IMR-90 (cell line): ENCODE data around the gene AMPD3. TPM values are rescaled to one million over a fixed set of nuclear protein-coding genes. Genes with fewer than 3 reads are reported as not detected.

Experiments
- ATAC-seq: fragments of 200-7000 bp; cut with Tn5 transposase; 2 replicates; pipeline ENCODE4 v1.9.1; 2020; ENCODE audit warnings: low read depth, mild to moderate bottlenecking, moderate library complexity
- BruUV-seq: library from RNA; stranded (reverse); fragments of 400-500 nt; replicated peaks from 2 replicates; lab custom pipeline; 2021; lab: Mats Ljungman, UMichigan
- CTCF ChIA-PET: fragments of 300-600 bp; formaldehyde crosslinking; extraction: SDS; loops from one replicate; lab custom pipeline; 2021; ENCODE audit warnings: antibody characterized with exemption; lab: Yijun Ruan, JAX
- POLR2A ChIA-PET: fragments of 300-600 bp; sonication (Branson Sonifier 250); formaldehyde crosslinking; loops from one replicate; lab custom pipeline; 2022; ENCODE audit warnings: antibody characterized with exemption; ENCODE audit not compliant: unreplicated experiment; lab: Charles Lee
- DNase-seq: peaks from one replicate; pipeline ENCODE4 v3.0.0; 2013
- H2AFZ ChIP-seq: replicated peaks from 2 replicates; pipeline ENCODE3; 2013; ENCODE audit warnings: low read length, mild to moderate bottlenecking; ENCODE audit not compliant: poor library complexity
- H2AK5ac ChIP-seq: 2 replicates; pipeline ENCODE4 v1.6.1; 2013; ENCODE audit warnings: low read depth, low read length, inconsistent platforms
- H2AK9ac ChIP-seq: replicated peaks from 2 replicates; pipeline ENCODE3; 2013; ENCODE audit warnings: mild to moderate bottlenecking, low read depth, low read length, moderate library complexity; ENCODE audit not compliant: poor library complexity
- H2BK120ac ChIP-seq: 2 replicates; pipeline ENCODE4 v1.6.1; 2013; ENCODE audit warnings: low read depth, low read length, inconsistent platforms
- H2BK15ac ChIP-seq: 3 replicates; pipeline ENCODE4 v1.6.1; 2013; ENCODE audit warnings: low read depth, low read length, inconsistent platforms
- H2BK20ac ChIP-seq: 2 replicates; pipeline ENCODE4 v1.6.1; 2013; ENCODE audit warnings: low read depth, mild to moderate bottlenecking, inconsistent platforms, low read length, moderate library complexity
- H2BK5ac ChIP-seq: 2 replicates; pipeline ENCODE4 v1.6.1; 2013; ENCODE audit warnings: mild to moderate bottlenecking, low read depth, low read length, inconsistent platforms; ENCODE audit not compliant: poor library complexity, severe bottlenecking
- H3K14ac ChIP-seq: replicated peaks from 2 replicates; pipeline ENCODE4 v1.6.1; 2013; ENCODE audit warnings: low read depth, low read length, inconsistent platforms
- H3K18ac ChIP-seq: 2 replicates; pipeline ENCODE4 v1.6.1; 2013; ENCODE audit warnings: low read depth, low read length, control low read depth
- H3K23ac ChIP-seq: 2 replicates; pipeline ENCODE4 v1.6.1; 2013; ENCODE audit warnings: low read depth, low read length, inconsistent platforms
- H3K27ac ChIP-seq: 2 replicates; pipeline ENCODE4 v1.5.1; 2013; ENCODE audit warnings: mild to moderate bottlenecking, control low read depth, low read length; ENCODE audit not compliant: insufficient read depth
- H3K27me3 ChIP-seq: 2 replicates; pipeline ENCODE4 v1.6.1; 2013; ENCODE audit warnings: low read length; ENCODE audit not compliant: control insufficient read depth, insufficient read depth
- H3K36me3 ChIP-seq: 2 replicates; pipeline ENCODE4 v1.6.1; 2013; ENCODE audit warnings: low read length, mixed read lengths; ENCODE audit not compliant: control insufficient read depth, insufficient read depth
- H3K4ac ChIP-seq: 2 replicates; pipeline ENCODE4 v1.6.1; 2013; ENCODE audit warnings: low read depth, low read length, inconsistent platforms
- H3K4me1 ChIP-seq: 2 replicates; pipeline ENCODE4 v1.6.1; 2013; ENCODE audit warnings: low read length, mixed read lengths; ENCODE audit not compliant: control insufficient read depth, insufficient read depth
- H3K4me2 ChIP-seq: 2 replicates; pipeline ENCODE4 v1.6.1; 2013; ENCODE audit warnings: low read depth, mild to moderate bottlenecking, control low read depth, low read length, moderate library complexity
- H3K4me3 ChIP-seq: 2 replicates; pipeline ENCODE4 v1.5.1; 2013; ENCODE audit warnings: low read depth, mild to moderate bottlenecking, control low read depth, low read length, moderate library complexity; ENCODE audit not compliant: insufficient read depth
- H3K56ac ChIP-seq: 2 replicates; pipeline ENCODE4 v1.6.1; 2013; ENCODE audit warnings: low read length, inconsistent platforms; ENCODE audit not compliant: insufficient read depth; ENCODE audit errors: extremely low read depth
- H3K79me1 ChIP-seq, 2 experiments: 2 replicates each; pipeline ENCODE4 v1.6.1; 2013; ENCODE audit warnings: low read length in 2 of 2, inconsistent platforms in 1 of 2, low read depth in 1 of 2
- H3K9ac ChIP-seq: 2 replicates; pipeline ENCODE4 v1.6.1; 2013; ENCODE audit warnings: low read depth, low read length, control low read depth
- H3K9me1 ChIP-seq: 2 replicates; pipeline ENCODE4 v1.6.1; 2013; ENCODE audit warnings: low read length, inconsistent platforms; ENCODE audit not compliant: insufficient read depth
- H3K9me3 ChIP-seq: 2 replicates; pipeline ENCODE4 v1.6.1; 2013; ENCODE audit warnings: low read length; ENCODE audit not compliant: control insufficient read depth, insufficient read depth
- H4K20me1 ChIP-seq: 2 replicates; pipeline ENCODE4 v1.6.1; 2013; ENCODE audit warnings: low read length, inconsistent platforms; ENCODE audit not compliant: insufficient read depth
- H4K5ac ChIP-seq: 2 replicates; pipeline ENCODE4 v1.6.1; 2013; ENCODE audit warnings: mild to moderate bottlenecking, low read depth, low read length, control low read depth
- H4K8ac ChIP-seq, 2 experiments: 2 replicates each; pipeline ENCODE4 v1.6.1; 2013; ENCODE audit warnings: low read depth in 2 of 2, low read length in 2 of 2, control low read depth in 1 of 2, inconsistent platforms in 1 of 2
- H4K91ac ChIP-seq: 2 replicates; pipeline ENCODE4 v1.6.1; 2013; ENCODE audit warnings: low read depth, low read length, inconsistent platforms; ENCODE audit not compliant: insufficient read depth
- BHLHE40 ChIP-seq: fragments of 150-350 bp; IDR thresholded peaks from 2 replicates; pipeline ENCODE4 v1.6.1; 2016; ENCODE audit warnings: mild to moderate bottlenecking, low read depth, low read length
- CEBPB ChIP-seq: IDR thresholded peaks from 2 replicates; pipeline ENCODE4 v1.6.1; 2012; ENCODE audit warnings: low read depth, low read length, improper control_type of control experiment
- CHD1 ChIP-seq: IDR thresholded peaks from 2 replicates; pipeline ENCODE4 v1.6.1; 2012; ENCODE audit warnings: low read depth, low read length, improper control_type of control experiment
- MAZ ChIP-seq: IDR thresholded peaks from 2 replicates; pipeline ENCODE4 v1.6.1; 2012; ENCODE audit warnings: low read depth, mild to moderate bottlenecking, low read length, improper control_type of control experiment, moderate library complexity, borderline replicate concordance
- MXI1 ChIP-seq: IDR thresholded peaks from 2 replicates; pipeline ENCODE4 v1.6.1; 2012; ENCODE audit warnings: low read depth, mild to moderate bottlenecking, low read length, moderate library complexity, borderline replicate concordance
- NFE2L2 ChIP-seq: fragments of 150-350 bp; IDR thresholded peaks from 2 replicates; pipeline ENCODE4 v1.6.1; 2016; ENCODE audit warnings: low read depth, mild to moderate bottlenecking, low read length
- POLR2A ChIP-seq: IDR thresholded peaks from 2 replicates; pipeline ENCODE4 v1.6.1; 2012; ENCODE audit warnings: mild to moderate bottlenecking, low read depth, low read length
- RAD21 ChIP-seq: IDR thresholded peaks from 2 replicates; pipeline ENCODE4 v1.6.1; 2012; ENCODE audit warnings: low read length, improper control_type of control experiment
- RCOR1 ChIP-seq: IDR thresholded peaks from 2 replicates; pipeline ENCODE4 v1.6.1; 2012; ENCODE audit warnings: mild to moderate bottlenecking, low read length, improper control_type of control experiment; ENCODE audit not compliant: insufficient replicate concordance
- SMC3 ChIP-seq: fragments of 150-350 bp; IDR thresholded peaks from 2 replicates; pipeline ENCODE4 v1.6.1; 2016; ENCODE audit warnings: low read depth, mild to moderate bottlenecking, antibody characterized with exemption, low read length, moderate library complexity
- WGBS, 2 experiments: methylation state at CpG; one replicate each; pipeline versions ENCODE4 v1.1.5 to v1.1.7; 2013; ENCODE audit warnings: missing lambda C conversion rate in 2 of 2; ENCODE audit not compliant: insufficient read length in 1 of 2; ENCODE audit errors: extremely low coverage in 2 of 2; 5-methylcytosine and 5-hydroxymethylcytosine counted together
- dilution Hi-C: fragments of 300-500 bp; cut with HindIII; formaldehyde crosslinking; loops from one replicate; pipeline ENCODE4 v1.14.3; 2018; ENCODE audit warnings: low sequenced_read_pairs; ENCODE audit not compliant: unreplicated experiment
- in situ Hi-C: fragments of 300-500 bp; cut with MboI; formaldehyde crosslinking; loops from 3 replicates; pipeline ENCODE4 v1.14.3; 2019; ENCODE audit warnings: low sequenced_read_pairs, inconsistent platforms, mixed read lengths
- intact Hi-C: fragments of 100-400 bp; cut with micrococcal nuclease; formaldehyde crosslinking; loops from 2 replicates; pipeline ENCODE4 v1.10.0; 2022
- polyA plus RNA-seq, 3 experiments: library from polyadenylated mRNA; depleted of rRNA; stranded (reverse); fragments of >200 nt; gene quantifications; 2 replicates each; pipeline ENCODE4 v1.2.3, GENCODE V29; 2012; ENCODE audit warnings: low replicate concordance in 1 of 3
- total RNA-seq: library from RNA; depleted of rRNA; stranded (reverse); fragments of >200 nt; gene quantifications from 2 replicates; pipeline ENCODE4 v1.2.3, GENCODE V29; 2012
- TF ChIP-seq, protein P1 (sequence below): fragments of 150-350 bp; IDR thresholded peaks from 2 replicates; pipeline ENCODE4 v1.6.1; 2017; ENCODE audit warnings: mild to moderate bottlenecking, antibody characterized with exemption, low read length, low read depth
- TF ChIP-seq, protein P2 (sequence below): fragments of 150-350 bp; IDR thresholded peaks from 2 replicates; pipeline ENCODE4 v1.6.1; 2016; ENCODE audit warnings: low read depth, mild to moderate bottlenecking, low read length, moderate library complexity, borderline replicate concordance

Gene AMPD3
- total and polyA plus RNA-seq, 2 of the 4 experiments (the other 2 are of a cell fraction): 8.6 to 12.1 TPM

DNA sequence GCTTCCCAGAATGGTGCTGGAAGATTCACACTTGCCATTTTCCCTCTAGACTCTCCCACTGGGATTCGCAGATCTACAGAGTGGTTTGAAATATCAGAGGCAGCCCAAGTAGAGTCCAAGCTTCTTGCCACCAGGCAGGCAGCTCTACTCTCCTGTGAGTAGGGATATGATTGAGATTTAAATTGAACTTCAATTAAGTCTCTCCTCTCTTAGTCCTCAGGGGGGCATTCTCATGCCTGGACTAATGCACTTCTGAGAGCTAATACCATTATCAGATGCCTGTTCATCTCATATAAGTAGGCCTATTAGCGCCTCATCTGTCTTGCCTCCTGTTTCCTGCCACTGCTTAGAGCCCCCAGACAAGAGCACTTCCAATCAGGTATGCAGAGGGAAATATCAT lies 25.5 kb upstream of the AMPD3 start:
- Histone ChIP-seq H4K5ac (no peak overlapping the region), H2BK120ac (no peak overlapping the region), H2BK20ac (no peak overlapping the region), H4K91ac (no peak overlapping the region), H4K8ac (no peak overlapping the region), H3K4me3 (no peak overlapping the region), H3K4me1 (peaks cover 4% of the 10 kb centered on the region; the same call in 1 of the 2 replicates), H2AK9ac (no peak overlapping the region), H3K9ac (no peak overlapping the region), H3K14ac (no peak overlapping the region), H3K4ac (no peak overlapping the region), H3K18ac (no peak overlapping the region), H3K36me3 (no peaks in the 10 kb centered on the region), H3K27me3 (no peaks in the 10 kb centered on the region), H3K23ac (no peak overlapping the region), H3K9me3 (no peaks in the 10 kb centered on the region), H3K27ac (no peak overlapping the region), H2BK15ac (no peak overlapping the region), H3K9me1 (no peaks in the 10 kb centered on the region), H2AFZ (no peak overlapping the region), H3K79me1 (no peaks in the 10 kb centered on the region), H2AK5ac (no peak overlapping the region), H3K56ac (no peak overlapping the region), H3K4me2 (no peak overlapping the region), H4K20me1 (no peaks in the 10 kb centered on the region), H2BK5ac (no peak overlapping the region)
- in situ Hi-C loops (no loop called here), dilution Hi-C loops (no loop called here), intact Hi-C loops (no loop called here)
- TF ChIP-seq CEBPB (no peak), MXI1 (no peak), RCOR1 (no peak), CHD1 (no peak), SMC3 (no peak), BHLHE40 (no peak), NFE2L2 (no peak), POLR2A (no peak), MAZ (no peak), RAD21 (no peak)
- TF ChIP-seq, protein P1, sequence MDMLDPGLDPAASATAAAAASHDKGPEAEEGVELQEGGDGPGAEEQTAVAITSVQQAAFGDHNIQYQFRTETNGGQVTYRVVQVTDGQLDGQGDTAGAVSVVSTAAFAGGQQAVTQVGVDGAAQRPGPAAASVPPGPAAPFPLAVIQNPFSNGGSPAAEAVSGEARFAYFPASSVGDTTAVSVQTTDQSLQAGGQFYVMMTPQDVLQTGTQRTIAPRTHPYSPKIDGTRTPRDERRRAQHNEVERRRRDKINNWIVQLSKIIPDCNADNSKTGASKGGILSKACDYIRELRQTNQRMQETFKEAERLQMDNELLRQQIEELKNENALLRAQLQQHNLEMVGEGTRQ: no peak
- TF ChIP-seq, protein P2, sequence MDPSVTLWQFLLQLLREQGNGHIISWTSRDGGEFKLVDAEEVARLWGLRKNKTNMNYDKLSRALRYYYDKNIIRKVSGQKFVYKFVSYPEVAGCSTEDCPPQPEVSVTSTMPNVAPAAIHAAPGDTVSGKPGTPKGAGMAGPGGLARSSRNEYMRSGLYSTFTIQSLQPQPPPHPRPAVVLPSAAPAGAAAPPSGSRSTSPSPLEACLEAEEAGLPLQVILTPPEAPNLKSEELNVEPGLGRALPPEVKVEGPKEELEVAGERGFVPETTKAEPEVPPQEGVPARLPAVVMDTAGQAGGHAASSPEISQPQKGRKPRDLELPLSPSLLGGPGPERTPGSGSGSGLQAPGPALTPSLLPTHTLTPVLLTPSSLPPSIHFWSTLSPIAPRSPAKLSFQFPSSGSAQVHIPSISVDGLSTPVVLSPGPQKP: no peak
- no TSS peak for BruUV-seq
- CTCF ChIA-PET: no interaction called here
- DNase-seq (no peak), ATAC-seq (no peak)
- WGBS, 2 experiments: no CpG with 5 or more reads among the region's 2 CpGs
- POLR2A ChIA-PET: no interaction called here
